ENCODE data around the gene C10orf105. TPM values are rescaled to one million over a fixed set of nuclear protein-coding genes. Genes with fewer than 3 reads are reported as not detected.

The C10orf105 gene
- total RNA-seq, 1 experiment from 2014 or later, result not detected

DNA sequence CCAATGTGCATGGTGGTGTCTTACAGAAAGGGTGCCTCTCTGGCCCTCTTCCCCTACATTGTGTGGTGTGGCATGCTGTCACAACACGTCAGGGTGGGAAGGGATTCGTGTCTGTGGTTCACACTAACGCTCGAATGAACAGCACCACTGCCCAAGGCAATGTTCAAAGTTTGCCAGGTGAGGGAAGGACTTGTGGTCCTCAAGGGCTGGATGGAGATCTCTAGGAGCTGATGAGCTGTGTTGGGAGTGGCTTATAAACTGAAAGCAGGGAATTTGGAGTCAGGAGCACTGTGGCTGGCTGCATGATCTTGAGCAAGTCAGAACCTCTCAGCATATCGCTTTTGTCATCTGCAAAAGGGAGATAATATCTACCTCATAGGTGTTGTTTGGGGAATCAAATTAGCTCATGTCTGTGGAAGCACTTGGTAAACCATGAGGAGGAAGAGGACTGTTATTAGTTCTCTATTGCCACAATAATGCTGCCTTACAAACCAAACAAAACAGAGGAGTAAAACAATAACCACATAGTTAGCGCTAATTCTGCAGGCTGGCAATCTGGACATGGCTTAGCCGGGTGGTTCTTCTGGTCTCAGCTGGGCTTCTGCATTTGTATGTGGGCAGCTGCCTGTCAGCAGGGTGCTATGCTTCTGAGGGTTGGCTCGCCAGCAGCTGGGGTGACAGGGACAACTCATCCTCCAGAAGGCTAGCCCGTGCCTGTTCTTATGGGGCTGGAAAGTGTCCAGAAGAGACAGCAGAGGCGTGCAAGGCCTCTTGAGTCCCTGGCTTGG is 22.9 kb upstream of the C10orf105 start:
- Histone ChIP-seq H3K27ac (ENCODE audit: low read length) (no peak overlapping the region), H3K27me3 (ENCODE audit: low read length) (no peaks in the 10 kb centered on the region), H2AFZ (ENCODE audit: low read length) (no peak overlapping the region), H4K20me1 (ENCODE audit: low read length) (no peaks in the 10 kb centered on the region), H3K79me2 (ENCODE audit: low read length) (no peaks in the 10 kb centered on the region), H3K9me2 (replicated peaks; ENCODE audit: low read length) (no peaks in the 10 kb centered on the region), H3K4me1 (ENCODE audit: insufficient read depth, low read length) (no peaks in the 10 kb centered on the region), H3K9ac (ENCODE audit: low read length) (no peak overlapping the region), H3F3A (ENCODE audit: low read length, unreplicated experiment) (no peaks in the 10 kb centered on the region), H3K4me2 (ENCODE audit: low read length) (no peak overlapping the region), H3K4me3 (ENCODE audit: low read length) (no peak overlapping the region), H3K36me3 (ENCODE audit: low read depth, low read length) (no peaks in the 10 kb centered on the region), H3K9me3 (ENCODE audit: low read length) (no peaks in the 10 kb centered on the region)
- no peak for ATAC-seq
- BruUV-seq (replicated peaks), result no TSS peak
- no peak for DNase-seq
- CTCF ChIA-PET, result no interaction called here
- TF ChIP-seq, protein P1, sequence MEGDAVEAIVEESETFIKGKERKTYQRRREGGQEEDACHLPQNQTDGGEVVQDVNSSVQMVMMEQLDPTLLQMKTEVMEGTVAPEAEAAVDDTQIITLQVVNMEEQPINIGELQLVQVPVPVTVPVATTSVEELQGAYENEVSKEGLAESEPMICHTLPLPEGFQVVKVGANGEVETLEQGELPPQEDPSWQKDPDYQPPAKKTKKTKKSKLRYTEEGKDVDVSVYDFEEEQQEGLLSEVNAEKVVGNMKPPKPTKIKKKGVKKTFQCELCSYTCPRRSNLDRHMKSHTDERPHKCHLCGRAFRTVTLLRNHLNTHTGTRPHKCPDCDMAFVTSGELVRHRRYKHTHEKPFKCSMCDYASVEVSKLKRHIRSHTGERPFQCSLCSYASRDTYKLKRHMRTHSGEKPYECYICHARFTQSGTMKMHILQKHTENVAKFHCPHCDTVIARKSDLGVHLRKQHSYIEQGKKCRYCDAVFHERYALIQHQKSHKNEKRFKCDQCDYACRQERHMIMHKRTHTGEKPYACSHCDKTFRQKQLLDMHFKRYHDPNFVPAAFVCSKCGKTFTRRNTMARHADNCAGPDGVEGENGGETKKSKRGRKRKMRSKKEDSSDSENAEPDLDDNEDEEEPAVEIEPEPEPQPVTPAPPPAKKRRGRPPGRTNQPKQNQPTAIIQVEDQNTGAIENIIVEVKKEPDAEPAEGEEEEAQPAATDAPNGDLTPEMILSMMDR (conservative IDR thresholded peaks at IDR 0.05; ENCODE audit: low read depth, low read length), result no peak
- TF ChIP-seq EZH2 (IDR thresholded peaks at IDR 0.05; ENCODE audit: low read length, unreplicated experiment) (no peak), EZH2phosphoT487 (IDR thresholded peaks at IDR 0.05; ENCODE audit: borderline replicate concordance, low read length) (no peak)
- intact Hi-C loops (cut with micrococcal nuclease), result no loop called here
- POLR2A ChIA-PET (ENCODE audit: unreplicated experiment), result no interaction called here

DNA sequence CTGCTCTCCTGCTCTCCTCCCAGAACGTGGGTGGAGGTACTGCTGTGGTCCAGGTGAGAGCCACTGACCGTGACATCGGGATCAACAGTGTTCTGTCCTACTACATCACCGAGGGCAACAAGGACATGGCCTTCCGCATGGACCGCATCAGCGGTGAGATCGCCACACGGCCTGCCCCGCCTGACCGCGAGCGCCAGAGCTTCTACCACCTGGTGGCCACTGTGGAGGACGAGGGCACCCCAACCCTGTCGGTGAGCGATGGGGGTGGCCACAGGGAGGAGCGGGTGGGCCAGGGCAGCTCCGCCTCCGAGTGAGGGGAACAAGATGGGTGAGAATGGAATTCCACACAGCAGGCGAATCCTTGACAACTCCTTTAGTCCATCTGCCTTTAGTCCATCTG is 22.1 kb upstream of the C10orf105 start:
- no peaks in the 10 kb centered on the region for H3K9me2 ChIP-seq (replicated peaks; ENCODE audit: low read length)
- no peaks in the 10 kb centered on the region for H3F3A ChIP-seq (ENCODE audit: low read length, unreplicated experiment)
- H3K4me3 ChIP-seq (ENCODE audit: low read length), result no peak overlapping the region
- TF ChIP-seq EZH2phosphoT487 (IDR thresholded peaks at IDR 0.05; ENCODE audit: borderline replicate concordance, low read length), result no peak
- no peak for TF ChIP-seq EZH2 (IDR thresholded peaks at IDR 0.05; ENCODE audit: low read length, unreplicated experiment)
- TF ChIP-seq, protein P1 (conservative IDR thresholded peaks at IDR 0.05; ENCODE audit: low read depth, low read length), result no peak
- no peak overlapping the region for H2AFZ ChIP-seq (ENCODE audit: low read length)
- no peaks in the 10 kb centered on the region for H3K4me1 ChIP-seq (ENCODE audit: insufficient read depth, low read length)
- no peaks in the 10 kb centered on the region for H3K27me3 ChIP-seq (ENCODE audit: low read length)
- H3K36me3 ChIP-seq (ENCODE audit: low read depth, low read length), result no peaks in the 10 kb centered on the region
- intact Hi-C loops (cut with micrococcal nuclease), result no loop called here
- ATAC-seq (no peak), DNase-seq (no peak)
- POLR2A ChIA-PET (ENCODE audit: unreplicated experiment), result no interaction called here
- no peaks in the 10 kb centered on the region for H3K9me3 ChIP-seq (ENCODE audit: low read length)
- no peaks in the 10 kb centered on the region for H3K79me2 ChIP-seq (ENCODE audit: low read length)
- BruUV-seq (replicated peaks), result no TSS peak
- no peak overlapping the region for H3K27ac ChIP-seq (ENCODE audit: low read length)
- H3K9ac ChIP-seq (ENCODE audit: low read length), result no peak overlapping the region
- no peak overlapping the region for H3K4me2 ChIP-seq (ENCODE audit: low read length)
- CTCF ChIA-PET, result no interaction called here
- H4K20me1 ChIP-seq (ENCODE audit: low read length), result no peaks in the 10 kb centered on the region

DNA sequence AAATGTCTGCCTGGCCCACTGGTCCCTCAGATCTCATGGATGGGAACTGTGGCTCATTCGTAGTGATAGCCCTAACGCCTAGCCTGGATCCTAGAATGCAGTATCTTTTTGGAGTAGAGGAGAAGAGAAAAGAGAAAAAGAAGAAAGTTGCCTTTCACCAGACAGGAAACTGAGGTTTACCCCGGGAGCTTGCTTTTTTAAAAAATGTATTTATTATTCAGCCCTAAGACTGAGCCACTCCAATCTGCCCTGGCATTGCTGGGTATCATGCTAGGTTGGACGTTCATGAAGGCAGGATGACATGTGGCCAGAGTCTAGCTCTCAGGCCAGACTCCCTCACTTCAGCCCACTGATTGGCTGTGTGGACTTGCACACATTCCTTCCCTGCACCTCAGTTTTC is 21.5 kb upstream of the C10orf105 start:
- Histone ChIP-seq H2AFZ (ENCODE audit: low read length) (no peak overlapping the region), H3K36me3 (ENCODE audit: low read depth, low read length) (no peaks in the 10 kb centered on the region), H3K4me2 (ENCODE audit: low read length) (no peak overlapping the region), H3K4me1 (ENCODE audit: insufficient read depth, low read length) (no peaks in the 10 kb centered on the region), H3K4me3 (ENCODE audit: low read length) (no peak overlapping the region), H3K27me3 (ENCODE audit: low read length) (no peaks in the 10 kb centered on the region), H3K9me3 (ENCODE audit: low read length) (no peaks in the 10 kb centered on the region), H3K27ac (ENCODE audit: low read length) (no peak overlapping the region), H3F3A (ENCODE audit: low read length, unreplicated experiment) (no peaks in the 10 kb centered on the region), H3K9me2 (replicated peaks; ENCODE audit: low read length) (no peaks in the 10 kb centered on the region), H4K20me1 (ENCODE audit: low read length) (no peaks in the 10 kb centered on the region), H3K79me2 (ENCODE audit: low read length) (no peaks in the 10 kb centered on the region), H3K9ac (ENCODE audit: low read length) (no peak overlapping the region)
- BruUV-seq (replicated peaks), result no TSS peak
- TF ChIP-seq, protein P1 (conservative IDR thresholded peaks at IDR 0.05; ENCODE audit: low read depth, low read length), result no peak
- TF ChIP-seq EZH2phosphoT487 (IDR thresholded peaks at IDR 0.05; ENCODE audit: borderline replicate concordance, low read length) (no peak), EZH2 (IDR thresholded peaks at IDR 0.05; ENCODE audit: low read length, unreplicated experiment) (no peak)
- DNase-seq, result no peak
- ATAC-seq, result no peak
- POLR2A ChIA-PET (ENCODE audit: unreplicated experiment), result no interaction called here
- intact Hi-C loops (cut with micrococcal nuclease), result no loop called here
- CTCF ChIA-PET, result no interaction called here

Data from PC-3 (cell line).